AG09309 (cell line): Measurements from ENCODE around the gene DEFB114.

ENCODE experiments used
- DNase-seq: peaks from one replicate; pipeline ENCODE4 v3.0.0-alpha.2; 2010; ENCODE audit warnings: low read depth
- H3K4me3 ChIP-seq: 2 replicates; pipeline ENCODE4 v1.5.1; 2011; ENCODE audit warnings: mild to moderate bottlenecking, low read depth, low read length, moderate library complexity; ENCODE audit not compliant: control insufficient read depth
- TF ChIP-seq, protein P1 (sequence below): IDR thresholded peaks from 2 replicates; pipeline ENCODE4 v1.5.1; 2011; ENCODE audit warnings: mild to moderate bottlenecking, low read depth, low read length, inconsistent platforms; ENCODE audit not compliant: insufficient read depth, control insufficient read depth; ENCODE audit errors: missing control alignments

The DEFB114 gene

GRCh38 chr6:49912196-49912595, 51.8 kb downstream of the DEFB114 start:
- no peak overlapping the region for H3K4me3 ChIP-seq
- DNase-seq = no peak
- TF ChIP-seq, protein P1, sequence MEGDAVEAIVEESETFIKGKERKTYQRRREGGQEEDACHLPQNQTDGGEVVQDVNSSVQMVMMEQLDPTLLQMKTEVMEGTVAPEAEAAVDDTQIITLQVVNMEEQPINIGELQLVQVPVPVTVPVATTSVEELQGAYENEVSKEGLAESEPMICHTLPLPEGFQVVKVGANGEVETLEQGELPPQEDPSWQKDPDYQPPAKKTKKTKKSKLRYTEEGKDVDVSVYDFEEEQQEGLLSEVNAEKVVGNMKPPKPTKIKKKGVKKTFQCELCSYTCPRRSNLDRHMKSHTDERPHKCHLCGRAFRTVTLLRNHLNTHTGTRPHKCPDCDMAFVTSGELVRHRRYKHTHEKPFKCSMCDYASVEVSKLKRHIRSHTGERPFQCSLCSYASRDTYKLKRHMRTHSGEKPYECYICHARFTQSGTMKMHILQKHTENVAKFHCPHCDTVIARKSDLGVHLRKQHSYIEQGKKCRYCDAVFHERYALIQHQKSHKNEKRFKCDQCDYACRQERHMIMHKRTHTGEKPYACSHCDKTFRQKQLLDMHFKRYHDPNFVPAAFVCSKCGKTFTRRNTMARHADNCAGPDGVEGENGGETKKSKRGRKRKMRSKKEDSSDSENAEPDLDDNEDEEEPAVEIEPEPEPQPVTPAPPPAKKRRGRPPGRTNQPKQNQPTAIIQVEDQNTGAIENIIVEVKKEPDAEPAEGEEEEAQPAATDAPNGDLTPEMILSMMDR = no peak

GRCh38 chr6:49911252-49911651, 52.7 kb downstream of the DEFB114 start:
- TF ChIP-seq, protein P1 = no peak
- no peak overlapping the region for H3K4me3 ChIP-seq
- DNase-seq = no peak
